Caki2 (cell line): Measurements from ENCODE around the gene E2F7. TPM values are rescaled to one million over a fixed set of nuclear protein-coding genes. Genes with fewer than 3 reads are reported as not detected.

Experiments used
- DNase-seq: peaks from one replicate; pipeline ENCODE4 v3.0.0-alpha.2; 2015; ENCODE audit warnings: low read depth
- in situ Hi-C: cut with HindIII; loops from 2 replicates; pipeline ENCODE4 v1.10.0; 2016; ENCODE audit warnings: low sequenced_read_pairs, low pct_unique_long_range_greater_than_20kb, mixed read lengths
- total RNA-seq: library from RNA; depleted of rRNA; stranded (reverse); fragments of >200 nt; shearing (Covaris generic); gene quantifications from 2 replicates; pipeline ENCODE4 v1.2.3, GENCODE V29; 2014; ENCODE audit warnings: low replicate concordance; rRNA removed

The E2F7 gene
- total RNA-seq, 1 experiment from 2014 or later: 4.7 TPM

GRCh38 chr12:76997011-76997780, 68.2 kb downstream of the E2F7 start:
- in situ Hi-C loops: no loop called here

GRCh38 chr12:76990716-76991115, 74.7 kb downstream of the E2F7 start:
- DNase-seq: no peak
- in situ Hi-C loops: no loop called here

More at GRCh38 chr12:76997011-76997780, 68.2 kb downstream of the E2F7 start:
- DNase-seq: no peak

GRCh38 chr12:76984566-76984965, 80.8 kb downstream of the E2F7 start:
- no peak for DNase-seq
- in situ Hi-C loops: no loop called here

- in situ Hi-C loops: no loop called here
- DNase-seq: no peak
Observed at GRCh38 chr12:76983420-76983819, 81.9 kb downstream of the E2F7 start.

- in situ Hi-C loops: no loop called here
- no peak for DNase-seq
Observed at GRCh38 chr12:76980196-76980595, 85.2 kb downstream of the E2F7 start.

GRCh38 chr12:76976777-76977382, 88.5 kb downstream of the E2F7 start:
- in situ Hi-C loops: no loop called here
- no peak for DNase-seq

Other genes with a start within 250 kb of the E2F7 start
- 53.3 and 58.8 TPM in 2 replicates for gene CSRP2, start 186.6 kb downstream of the E2F7 start, total RNA-seq